Activated CD4-positive, alpha-beta T cell treated with anti-CD3 and anti-CD28 coated beads, Interleukin-2, amount 50 U/mL, for 24 hours (primary cell): ENCODE measurements around the gene CX3CL1.
"Not testable (repeated sequence)": the region's sequence is repeated elsewhere in the genome, so short reads cannot be mapped to it uniquely, and the experiment has no call there.

Experiments used
- DNase-seq, 2 donors: peaks; one replicate each; pipeline ENCODE4 v3.0.0-alpha.2; 2020; ENCODE audit warnings: low read depth in 1 of 2, low spot score in 1 of 2

CX3CL1 gene

GRCh38 chr16:57372372-57373116 is at the start of gene CX3CL1:
Gene CX3CL1 (plus strand): TSS chr16:57372490. CDS start chr16:57372569, 79 bp downstream.
- DNase-seq = no peak

- no peak for DNase-seq
Observed at GRCh38 chr16:57324749-57325148, 47.5 kb upstream of the CX3CL1 start.

- DNase-seq = no peak
Observed at GRCh38 chr16:57325458-57325857, 46.8 kb upstream of the CX3CL1 start.

- no peak for DNase-seq
Observed at GRCh38 chr16:57329718-57330327, 42.5 kb upstream of the CX3CL1 start.

GRCh38 chr16:57331355-57331754 is 40.9 kb upstream of the CX3CL1 start:
- no peak for DNase-seq

- no peak for DNase-seq
Observed at GRCh38 chr16:57333402-57333801, 38.9 kb upstream of the CX3CL1 start.

GRCh38 chr16:57335366-57335765 is 36.9 kb upstream of the CX3CL1 start:
- DNase-seq = no peak

GRCh38 chr16:57341062-57341440 is 31.2 kb upstream of the CX3CL1 start:
- DNase-seq = no peak

- no peak for DNase-seq
Observed at GRCh38 chr16:57341441-57342303, 30.6 kb upstream of the CX3CL1 start.

- not testable (repeated sequence) for DNase-seq
Observed at GRCh38 chr16:57342606-57343005, 29.7 kb upstream of the CX3CL1 start.

- no peak for DNase-seq
Observed at GRCh38 chr16:57343221-57343620, 29.1 kb upstream of the CX3CL1 start.

- not testable (repeated sequence) for DNase-seq
Observed at GRCh38 chr16:57344094-57344493, 28.2 kb upstream of the CX3CL1 start.

GRCh38 chr16:57345021-57345420 is 27.3 kb upstream of the CX3CL1 start:
- no peak for DNase-seq

- DNase-seq = no peak
Observed at GRCh38 chr16:57345666-57346204, 26.6 kb upstream of the CX3CL1 start.

- DNase-seq = no peak
Observed at GRCh38 chr16:57347858-57348257, 24.4 kb upstream of the CX3CL1 start.

GRCh38 chr16:57348327-57348726 is 24.0 kb upstream of the CX3CL1 start:
- no peak for DNase-seq

GRCh38 chr16:57349212-57350031 is 22.9 kb upstream of the CX3CL1 start:
- no peak for DNase-seq

GRCh38 chr16:57352636-57353047 is 19.6 kb upstream of the CX3CL1 start:
- no peak for DNase-seq

- no peak for DNase-seq
Observed at GRCh38 chr16:57354311-57354710, 18.0 kb upstream of the CX3CL1 start.

- DNase-seq = no peak
Observed at GRCh38 chr16:57355898-57356414, 16.3 kb upstream of the CX3CL1 start.
